HL-60 (cell line): ENCODE measurements around the gene CCN2.
A peak's percentile ranks its signal among the peaks of the same experiment; 100 is the strongest.

Source experiments
- DNase-seq, 2 experiments: peaks; one replicate each; pipeline ENCODE4 v3.0.0-alpha.2; 2010 to 2020; ENCODE audit warnings: low read depth in 1 of 2, low spot score in 1 of 2
- H3K27ac ChIP-seq: fragments of 250-450 bp; sonication (Bioruptor Pico); replicated peaks from 2 replicates; pipeline ENCODE4 v1.5.1; 2020; ENCODE audit warnings: mild to moderate bottlenecking, moderate library complexity
- H3K27me3 ChIP-seq: fragments of 250-450 bp; sonication (Bioruptor Pico); 2 replicates; pipeline ENCODE4 v1.5.1; 2021; ENCODE audit warnings: mild to moderate bottlenecking, moderate library complexity; ENCODE audit not compliant: insufficient read depth, poor library complexity, severe bottlenecking
- H3K4me3 ChIP-seq: replicated peaks from 2 replicates; pipeline ENCODE4 v1.5.1; 2011; ENCODE audit warnings: mild to moderate bottlenecking, control low read depth, low read length; ENCODE audit not compliant: insufficient read depth
- GABPA ChIP-seq: IDR thresholded peaks from 2 replicates; pipeline ENCODE4 v1.6.1; 2012; ENCODE audit warnings: low read depth
- POLR2AphosphoS5 ChIP-seq: IDR thresholded peaks from 2 replicates; pipeline ENCODE4 v1.6.1; 2012; ENCODE audit warnings: low read depth
- REST ChIP-seq: IDR thresholded peaks from 2 replicates; pipeline ENCODE4 v1.6.1; 2012; ENCODE audit warnings: low read depth; ENCODE audit not compliant: insufficient replicate concordance
- SPI1 ChIP-seq: IDR thresholded peaks from 2 replicates; pipeline ENCODE4 v1.6.1; 2012; ENCODE audit warnings: low read depth, mild to moderate bottlenecking, borderline replicate concordance
- TF ChIP-seq, protein P1 (sequence below): IDR thresholded peaks from one replicate; pipeline ENCODE4 v1.5.1; 2011; ENCODE audit warnings: low read length, control low read depth, inconsistent platforms; ENCODE audit not compliant: insufficient read depth

The CCN2 gene

GRCh38 chr6:131914967-131915751, 36.0 kb downstream of the CCN2 start:
- H3K27me3 ChIP-seq, result no peaks in the 10 kb centered on the region
- no peak for TF ChIP-seq SPI1
- TF ChIP-seq POLR2AphosphoS5, result no peak
- no peak for TF ChIP-seq GABPA
- no peak for TF ChIP-seq REST
- TF ChIP-seq, protein P1, sequence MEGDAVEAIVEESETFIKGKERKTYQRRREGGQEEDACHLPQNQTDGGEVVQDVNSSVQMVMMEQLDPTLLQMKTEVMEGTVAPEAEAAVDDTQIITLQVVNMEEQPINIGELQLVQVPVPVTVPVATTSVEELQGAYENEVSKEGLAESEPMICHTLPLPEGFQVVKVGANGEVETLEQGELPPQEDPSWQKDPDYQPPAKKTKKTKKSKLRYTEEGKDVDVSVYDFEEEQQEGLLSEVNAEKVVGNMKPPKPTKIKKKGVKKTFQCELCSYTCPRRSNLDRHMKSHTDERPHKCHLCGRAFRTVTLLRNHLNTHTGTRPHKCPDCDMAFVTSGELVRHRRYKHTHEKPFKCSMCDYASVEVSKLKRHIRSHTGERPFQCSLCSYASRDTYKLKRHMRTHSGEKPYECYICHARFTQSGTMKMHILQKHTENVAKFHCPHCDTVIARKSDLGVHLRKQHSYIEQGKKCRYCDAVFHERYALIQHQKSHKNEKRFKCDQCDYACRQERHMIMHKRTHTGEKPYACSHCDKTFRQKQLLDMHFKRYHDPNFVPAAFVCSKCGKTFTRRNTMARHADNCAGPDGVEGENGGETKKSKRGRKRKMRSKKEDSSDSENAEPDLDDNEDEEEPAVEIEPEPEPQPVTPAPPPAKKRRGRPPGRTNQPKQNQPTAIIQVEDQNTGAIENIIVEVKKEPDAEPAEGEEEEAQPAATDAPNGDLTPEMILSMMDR, result peak; percentile 82
- H3K27ac ChIP-seq, result no peak overlapping the region
- H3K4me3 ChIP-seq, result no peak overlapping the region
- DNase-seq, result peak; percentile 37 to 48

- Histone ChIP-seq H3K4me3 (no peak overlapping the region), H3K27me3 (no peaks in the 10 kb centered on the region), H3K27ac (no peak overlapping the region)
- TF ChIP-seq POLR2AphosphoS5 (no peak), GABPA (no peak), SPI1 (no peak)
- TF ChIP-seq, protein P1, result no peak
- no peak for DNase-seq
These were observed 36.9 kb downstream of the CCN2 start for GRCh38 chr6:131914234-131914633.

DNA sequence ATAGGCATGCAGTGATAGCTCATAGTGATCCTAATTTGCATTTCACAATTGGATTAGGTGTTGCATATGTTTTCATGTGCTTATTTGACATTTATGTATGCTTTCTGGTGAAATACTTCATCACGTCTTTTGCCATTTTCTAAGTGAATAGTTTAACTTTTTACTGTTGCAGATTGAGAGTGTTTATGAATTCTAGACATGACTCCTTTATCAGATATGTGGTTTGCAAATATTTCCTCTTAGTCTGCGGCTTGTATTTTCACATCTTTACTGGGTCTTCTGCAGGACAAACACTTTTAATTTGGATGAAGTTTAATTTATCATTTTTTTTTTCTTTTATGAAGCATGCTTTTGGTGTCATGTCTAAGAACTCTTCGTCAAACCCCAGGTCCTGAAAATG, 39.2 kb downstream of the CCN2 start:
- Histone ChIP-seq H3K27ac (no peak overlapping the region), H3K4me3 (no peak overlapping the region), H3K27me3 (no peaks in the 10 kb centered on the region)
- no peak for DNase-seq
- TF ChIP-seq GABPA, result no peak
- no peak for TF ChIP-seq SPI1
- TF ChIP-seq POLR2AphosphoS5, result no peak
- TF ChIP-seq, protein P1, result no peak
- no peak for TF ChIP-seq REST

DNA sequence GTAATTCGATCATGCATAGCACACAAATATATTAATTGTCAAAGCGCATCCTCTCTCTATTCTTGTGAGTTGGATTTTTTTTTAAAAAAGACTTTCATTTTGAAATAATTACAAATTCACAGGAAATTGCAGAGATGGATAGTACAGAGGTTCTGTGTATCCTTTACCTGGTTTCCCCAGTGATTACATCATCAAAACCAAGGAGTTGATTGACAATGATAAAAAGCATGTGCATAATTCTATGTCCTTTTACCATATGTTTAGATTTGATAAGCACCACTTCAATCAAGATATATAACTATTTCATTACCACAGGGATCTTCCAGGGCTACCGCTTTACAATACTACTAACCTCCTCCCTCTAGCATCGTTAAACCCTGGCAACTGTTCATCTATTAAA, 40.2 kb downstream of the CCN2 start:
- no peak for DNase-seq
- Histone ChIP-seq H3K27ac (no peak overlapping the region), H3K27me3 (no peaks in the 10 kb centered on the region), H3K4me3 (no peak overlapping the region)
- no peak for TF ChIP-seq GABPA
- TF ChIP-seq, protein P1, result no peak
- TF ChIP-seq REST, result no peak
- no peak for TF ChIP-seq SPI1
- no peak for TF ChIP-seq POLR2AphosphoS5
